B cell (primary cell): Measurements from ENCODE around the gene TRIM44. TPM values are rescaled to one million over a fixed set of nuclear protein-coding genes. Genes with fewer than 3 reads are reported as not detected.

Experiments used
- ATAC-seq: fragments of 200-7000 bp; cut with Tn5 transposase; one replicate; pipeline ENCODE4 v1.10.0; 2021; ENCODE audit warnings: low read depth, mild to moderate bottlenecking, moderate number of reproducible peaks, moderate library complexity
- CTCF ChIA-PET: fragments of 350-600 bp; sonication (Branson Sonifier 250); formaldehyde crosslinking; loops from one replicate; lab custom pipeline; 2021; ENCODE audit warnings: antibody characterized with exemption, inconsistent platforms; lab: Charles Lee
- POLR2A ChIA-PET: fragments of 350-600 bp; sonication (Branson Sonifier 250); formaldehyde crosslinking; loops from one replicate; lab custom pipeline; 2021; ENCODE audit warnings: antibody characterized with exemption; lab: Charles Lee
- DNase-seq: peaks from one replicate; pipeline ENCODE4 v3.0.0; 2013
- H2AFZ ChIP-seq: 2 replicates; pipeline ENCODE4 v1.6.1; 2012; ENCODE audit warnings: mild to moderate bottlenecking, low read depth, low read length; ENCODE audit not compliant: insufficient read depth, poor library complexity, severe bottlenecking
- H3K27ac ChIP-seq, 2 donors: 1 replicate in 1 of 2; 2 replicates in 1 of 2; pipeline ENCODE4 v1.5.1; 2012 to 2013; ENCODE audit warnings: low read length in 2 of 2, mild to moderate bottlenecking in 2 of 2, moderate library complexity in 1 of 2
- H3K27me3 ChIP-seq, 4 experiments: fragments of 200-600 bp in 1 of 4; sonication (generic) in 1 of 4; replicated peaks in 1 of 4; 1 replicate in 2 of 4; 2 replicates in 2 of 4; pipeline versions ENCODE4 v1.6.1 to v1.7.0; 2013 to 2016; ENCODE audit warnings: low read length in 3 of 4, mild to moderate bottlenecking in 2 of 4, mixed read lengths in 1 of 4, moderate library complexity in 1 of 4; ENCODE audit not compliant: insufficient read depth in 4 of 4, control insufficient read depth in 3 of 4; ENCODE audit errors: control extremely low read depth in 1 of 4
- H3K36me3 ChIP-seq, 2 experiments: replicated peaks in 1 of 2; 1 replicate in 1 of 2; 2 replicates in 1 of 2; pipeline versions ENCODE4 v1.6.1 to v1.7.1; 2013; ENCODE audit warnings: low read length in 1 of 2; ENCODE audit not compliant: insufficient read depth in 2 of 2, control insufficient read depth in 1 of 2; ENCODE audit errors: control extremely low read depth in 1 of 2, extremely low read depth in 1 of 2
- H3K4me1 ChIP-seq, 2 donors: fragments of 200-600 bp in 1 of 2; sonication (generic) in 1 of 2; 1 replicate in 1 of 2; 2 replicates in 1 of 2; pipeline versions ENCODE4 v1.5.1 to v1.6.1; 2013 to 2017; ENCODE audit warnings: low read length in 2 of 2; ENCODE audit not compliant: control insufficient read depth in 2 of 2, insufficient read depth in 2 of 2
- H3K4me2 ChIP-seq: replicated peaks from 2 replicates; pipeline ENCODE3; 2012; ENCODE audit warnings: mild to moderate bottlenecking, low read depth, low read length; ENCODE audit not compliant: poor library complexity, severe bottlenecking
- H3K4me3 ChIP-seq, 5 experiments: fragments of 200-600 bp in 1 of 5; sonication (generic) in 1 of 5; 1 replicate in 3 of 5; 2 replicates in 2 of 5; pipeline versions ENCODE4 v1.5.1 to v1.7.0; 2011 to 2016; ENCODE audit warnings: low read length in 4 of 5, mild to moderate bottlenecking in 4 of 5, low read depth in 2 of 5, control low read depth in 1 of 5, moderate library complexity in 1 of 5; ENCODE audit not compliant: insufficient read depth in 1 of 5; ENCODE audit errors: control extremely low read depth in 1 of 5, extremely low read depth in 1 of 5
- H3K79me2 ChIP-seq: fragments of 200-600 bp; sonication (generic); one replicate; pipeline ENCODE4 v1.6.0; 2016; ENCODE audit warnings: low read length; ENCODE audit not compliant: control insufficient read depth, insufficient read depth
- H3K9ac ChIP-seq: fragments of 200-600 bp; sonication (generic); 2 replicates; pipeline ENCODE4 v1.6.1; 2017; ENCODE audit warnings: mild to moderate bottlenecking, low read length, moderate library complexity
- H3K9me3 ChIP-seq, 3 donors: one replicate each; pipeline versions ENCODE4 v1.6.1 to v1.7.1; 2013; ENCODE audit warnings: low read length in 2 of 3; ENCODE audit not compliant: control insufficient read depth in 2 of 3, insufficient read depth in 1 of 3; ENCODE audit errors: control extremely low read depth in 1 of 3
- H4K20me1 ChIP-seq: 2 replicates; pipeline ENCODE4 v1.6.0; 2012; ENCODE audit warnings: mild to moderate bottlenecking, low read length; ENCODE audit not compliant: insufficient read depth, control insufficient read depth, poor library complexity, severe bottlenecking
- H3K27ac Mint-ChIP-seq: one replicate; pipeline ENCODE4 v1.8.0; 2021; ENCODE audit warnings: mixed read lengths
- H3K27me3 Mint-ChIP-seq: one replicate; pipeline ENCODE4 v1.8.0; 2021; ENCODE audit warnings: mixed read lengths
- H3K4me1 Mint-ChIP-seq: one replicate; pipeline ENCODE4 v1.8.0; 2021; ENCODE audit warnings: mixed read lengths
- H3K4me3 Mint-ChIP-seq: one replicate; pipeline ENCODE4 v1.8.0; 2021; ENCODE audit warnings: mixed read lengths
- H3K9me3 Mint-ChIP-seq: one replicate; pipeline ENCODE4 v1.8.0; 2022; ENCODE audit warnings: mixed read lengths; ENCODE audit not compliant: insufficient read depth
- EZH2 ChIP-seq: IDR thresholded peaks from 2 replicates; pipeline ENCODE4 v1.6.1; 2012; ENCODE audit warnings: borderline replicate concordance, low read depth, mild to moderate bottlenecking, moderate library complexity, low read length; ENCODE audit not compliant: insufficient read depth, poor library complexity, severe bottlenecking
- WGBS: methylation state at CpG from one replicate; pipeline ENCODE4 v1.1.5; 2013; ENCODE audit warnings: missing lambda C conversion rate; ENCODE audit not compliant: insufficient coverage; 5-methylcytosine and 5-hydroxymethylcytosine counted together
- intact Hi-C: fragments of 100-400 bp; cut with micrococcal nuclease; formaldehyde crosslinking; loops from one replicate; pipeline ENCODE4 v1.10.0; 2022
- polyA plus RNA-seq: library from polyadenylated mRNA; depleted of rRNA; stranded (reverse); fragments of >200 nt; gene quantifications from 2 replicates; pipeline ENCODE4 v1.2.3, GENCODE V29; 2012
- total RNA-seq, 2 donors: library from RNA; stranded (reverse); fragments of 120-200 nt in 1 of 2; gene quantifications; 1 replicate in 1 of 2; 2 replicates in 1 of 2; pipeline versions ENCODE4 v1.2.3 to v1.2.4, GENCODE V29; 2013 to 2022
- TF ChIP-seq, protein P1 (sequence below): fragments of 200-600 bp; IDR thresholded peaks from one replicate; pipeline ENCODE4 v1.8.0; 2022; ENCODE audit warnings: antibody characterized with exemption, mild to moderate bottlenecking

The TRIM44 gene
- total and polyA plus RNA-seq, 2 donors (not counting 1 experiment from before 2014, with no cell fraction given): 39.1 to 71.1 TPM

DNA sequence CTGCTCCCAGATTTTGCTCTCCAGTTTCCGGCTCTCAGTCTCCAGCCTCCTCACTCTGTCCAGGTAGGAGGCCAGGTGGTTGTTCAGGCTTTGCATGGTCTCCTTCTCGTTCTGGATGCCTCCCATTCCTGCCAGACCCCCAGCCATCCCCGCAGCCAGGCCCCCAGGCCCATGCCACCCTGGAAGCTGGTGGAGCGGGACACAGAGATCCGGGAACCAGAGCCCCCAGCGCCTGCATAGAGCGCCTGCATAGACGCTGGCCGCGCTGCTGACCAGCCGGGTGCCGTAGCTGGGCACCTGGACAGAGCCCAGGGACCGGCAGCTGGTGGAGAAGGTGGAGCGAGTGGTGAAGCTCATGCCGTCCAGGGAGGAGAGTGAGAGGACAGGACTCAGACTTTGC is 198.6 kb downstream of the TRIM44 start:
- H3K27me3 ChIP-seq: no peaks in the 10 kb centered on the region
- H3K4me3 Mint-ChIP-seq: no peak overlapping the region
- peaks cover 0 to 5% (median 0%) of the 10 kb centered on the region in 3 donors for H3K9me3 ChIP-seq
- no peak overlapping the region for H2AFZ ChIP-seq
- H3K9ac ChIP-seq: no peak overlapping the region
- H3K79me2 ChIP-seq: no peaks in the 10 kb centered on the region
- TF ChIP-seq, protein P1, sequence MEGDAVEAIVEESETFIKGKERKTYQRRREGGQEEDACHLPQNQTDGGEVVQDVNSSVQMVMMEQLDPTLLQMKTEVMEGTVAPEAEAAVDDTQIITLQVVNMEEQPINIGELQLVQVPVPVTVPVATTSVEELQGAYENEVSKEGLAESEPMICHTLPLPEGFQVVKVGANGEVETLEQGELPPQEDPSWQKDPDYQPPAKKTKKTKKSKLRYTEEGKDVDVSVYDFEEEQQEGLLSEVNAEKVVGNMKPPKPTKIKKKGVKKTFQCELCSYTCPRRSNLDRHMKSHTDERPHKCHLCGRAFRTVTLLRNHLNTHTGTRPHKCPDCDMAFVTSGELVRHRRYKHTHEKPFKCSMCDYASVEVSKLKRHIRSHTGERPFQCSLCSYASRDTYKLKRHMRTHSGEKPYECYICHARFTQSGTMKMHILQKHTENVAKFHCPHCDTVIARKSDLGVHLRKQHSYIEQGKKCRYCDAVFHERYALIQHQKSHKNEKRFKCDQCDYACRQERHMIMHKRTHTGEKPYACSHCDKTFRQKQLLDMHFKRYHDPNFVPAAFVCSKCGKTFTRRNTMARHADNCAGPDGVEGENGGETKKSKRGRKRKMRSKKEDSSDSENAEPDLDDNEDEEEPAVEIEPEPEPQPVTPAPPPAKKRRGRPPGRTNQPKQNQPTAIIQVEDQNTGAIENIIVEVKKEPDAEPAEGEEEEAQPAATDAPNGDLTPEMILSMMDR: no peak
- TF ChIP-seq EZH2: no peak
- H4K20me1 ChIP-seq: no peaks in the 10 kb centered on the region
- intact Hi-C loops: no loop called here
- no peaks in the 10 kb centered on the region for H3K4me1 ChIP-seq
- no peaks in the 10 kb centered on the region for H3K4me1 Mint-ChIP-seq
- H3K4me2 ChIP-seq: no peak overlapping the region
- H3K9me3 Mint-ChIP-seq: peaks cover 3% of the 10 kb centered on the region
- H3K36me3 ChIP-seq: no peaks in the 10 kb centered on the region
- H3K27me3 Mint-ChIP-seq: peaks cover 18% of the 10 kb centered on the region
- no peak overlapping the region for H3K27ac Mint-ChIP-seq
- no peak for ATAC-seq
- WGBS: 92% methylated on average over 15 of the region's 15 CpGs
- no peak overlapping the region for H3K4me3 ChIP-seq
- no peak overlapping the region for H3K27ac ChIP-seq
- POLR2A ChIA-PET: no interaction called here
- no peak for DNase-seq
- CTCF ChIA-PET: no interaction called here

DNA sequence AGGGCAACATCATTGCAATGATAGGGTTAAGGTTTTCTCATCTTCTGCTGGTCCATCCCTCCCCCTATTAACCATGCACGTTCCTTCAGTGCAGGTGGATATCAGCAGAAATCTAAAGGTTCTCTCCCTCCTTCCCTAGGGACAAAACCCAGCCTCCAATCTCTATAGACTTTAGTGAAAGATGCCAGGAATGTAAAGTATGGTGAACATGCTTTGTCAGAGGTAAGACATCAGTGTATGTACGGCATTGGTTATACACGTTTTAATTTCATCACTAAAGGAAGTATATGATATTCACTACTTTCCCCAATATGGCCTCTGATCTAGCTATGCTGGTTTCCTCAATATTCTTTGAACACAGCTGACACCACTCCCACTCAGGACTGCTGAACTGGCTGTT is 200.1 kb downstream of the TRIM44 start:
- H3K36me3 ChIP-seq: no peaks in the 10 kb centered on the region
- no peaks in the 10 kb centered on the region for H3K4me1 ChIP-seq
- no peak overlapping the region for H3K4me3 Mint-ChIP-seq
- ChIA-PET CTCF (interaction anchor here (1.2 kb wide), 1 partner anchor 40 kb away, joined by 4 read pairs; no protein-coding TSS in a partner anchor), POLR2A (no interaction called here)
- no peak overlapping the region for H3K4me3 ChIP-seq
- ATAC-seq (no peak), DNase-seq (no peak)
- H4K20me1 ChIP-seq: no peaks in the 10 kb centered on the region
- no CpG with 5 or more reads among the region's 3 CpGs for WGBS
- H3K79me2 ChIP-seq: no peaks in the 10 kb centered on the region
- H3K27me3 ChIP-seq: no peaks in the 10 kb centered on the region
- H3K27ac Mint-ChIP-seq: no peak overlapping the region
- H3K27ac ChIP-seq: no peak overlapping the region
- no peak overlapping the region for H2AFZ ChIP-seq
- intact Hi-C loops: no loop called here
- peaks cover 6% of the 10 kb centered on the region for H3K9me3 Mint-ChIP-seq
- H3K9ac ChIP-seq: no peak overlapping the region
- H3K27me3 Mint-ChIP-seq: peaks cover 18% of the 10 kb centered on the region
- no peaks in the 10 kb centered on the region for H3K4me1 Mint-ChIP-seq
- TF ChIP-seq, protein P1: no peak
- no peak for TF ChIP-seq EZH2
- H3K4me2 ChIP-seq: no peak overlapping the region
- peaks cover 0 to 12% (median 0%) of the 10 kb centered on the region in 3 donors for H3K9me3 ChIP-seq
